SK-N-SH (cell line): Measurements from ENCODE around the gene COBL. TPM values are rescaled to one million over a fixed set of nuclear protein-coding genes. Genes with fewer than 3 reads are reported as not detected.

ENCODE experiments used
- CTCF ChIA-PET: fragments of 300-600, 350-600 bp; formaldehyde crosslinking; extraction: SDS; loops from one replicate; lab custom pipeline; 2021; lab: Yijun Ruan, JAX
- POLR2A ChIA-PET: fragments of 350-600 bp; sonication (Branson Sonifier 250); formaldehyde crosslinking; extraction: SDS; loops from one replicate; lab custom pipeline; 2020; ENCODE audit warnings: antibody characterized with exemption, inconsistent platforms; lab: Yijun Ruan, JAX
- DNase-seq: peaks from one replicate; pipeline ENCODE4 v3.0.0; 2012
- H2AFZ ChIP-seq: fragments of 200-600 bp; sonication (generic); 2 replicates; pipeline ENCODE4 v1.8.1; 2016; ENCODE audit warnings: antibody characterized with exemption, mild to moderate bottlenecking, low read depth
- H3F3A ChIP-seq: fragments of 200-600 bp; sonication (generic); replicated peaks from 2 replicates; pipeline ENCODE3; 2016; ENCODE audit warnings: antibody characterized with exemption, mild to moderate bottlenecking; ENCODE audit not compliant: insufficient read depth
- H3K27ac ChIP-seq, 2 experiments: fragments of 200-500 bp in 1 of 2; fragments of 200-600 bp in 1 of 2; sonication (Bioruptor generic) in 1 of 2; sonication (generic), shearing (Covaris generic) in 1 of 2; 2 replicates each; pipeline versions ENCODE4 v1.5.1 to v1.6.1; 2014 to 2016; ENCODE audit warnings: low read depth in 2 of 2, inconsistent platforms in 1 of 2, low read length in 1 of 2, mild to moderate bottlenecking in 1 of 2, mixed read lengths in 1 of 2
- H3K27me3 ChIP-seq: fragments of 200-600 bp; sonication (generic), shearing (Covaris generic); 2 replicates; pipeline ENCODE4 v1.6.1; 2016; ENCODE audit warnings: mixed run types; ENCODE audit not compliant: insufficient read depth
- H3K36me3 ChIP-seq, 2 experiments: fragments of 200-500 bp in 1 of 2; fragments of 200-600 bp in 1 of 2; sonication (Bioruptor generic) in 1 of 2; sonication (generic) in 1 of 2; replicated peaks in 1 of 2; 2 replicates each; pipeline versions ENCODE3 to v1.5.1; 2014 to 2016; ENCODE audit warnings: low read length in 1 of 2, mild to moderate bottlenecking in 1 of 2; ENCODE audit not compliant: insufficient read depth in 2 of 2, control insufficient read depth in 1 of 2
- H3K4me1 ChIP-seq, 2 experiments: fragments of 200-500 bp in 1 of 2; fragments of 200-600 bp in 1 of 2; sonication (Bioruptor generic) in 1 of 2; sonication (generic), shearing (Covaris generic) in 1 of 2; 2 replicates each; pipeline versions ENCODE4 v1.5.1 to v1.6.1; 2014 to 2016; ENCODE audit warnings: low read depth in 1 of 2, low read length in 1 of 2, mixed run types in 1 of 2; ENCODE audit not compliant: insufficient read depth in 2 of 2, control insufficient read depth in 1 of 2
- H3K4me2 ChIP-seq: fragments of 200-600 bp; sonication (generic), shearing (Covaris generic); 2 replicates; pipeline ENCODE4 v1.6.1; 2017; ENCODE audit warnings: mixed run types
- H3K4me3 ChIP-seq, 2 experiments: fragments of 200-500 bp in 1 of 2; fragments of 200-600 bp in 1 of 2; sonication (Bioruptor generic) in 1 of 2; sonication (generic), shearing (Covaris generic) in 1 of 2; 2 replicates each; pipeline versions ENCODE4 v1.5.1 to v1.8.1; 2014 to 2016; ENCODE audit warnings: low read depth in 2 of 2, inconsistent platforms in 1 of 2, low read length in 1 of 2, mild to moderate bottlenecking in 1 of 2, mixed read lengths in 1 of 2, moderate library complexity in 1 of 2
- H3K79me2 ChIP-seq: fragments of 200-600 bp; sonication (generic); 2 replicates; pipeline ENCODE4 v1.8.1; 2017; ENCODE audit warnings: mild to moderate bottlenecking; ENCODE audit not compliant: insufficient read depth
- H3K9ac ChIP-seq: fragments of 200-600 bp; sonication (generic); 2 replicates; pipeline ENCODE4 v1.6.1; 2017; ENCODE audit warnings: mixed run types
- H3K9me2 ChIP-seq: fragments of 200-600 bp; sonication (generic); 2 replicates; pipeline ENCODE4 v1.6.1; 2017; ENCODE audit warnings: mixed run types
- H3K9me3 ChIP-seq: fragments of 200-600 bp; sonication (generic); 2 replicates; pipeline ENCODE4 v1.6.1; 2017; ENCODE audit warnings: mixed run types, mild to moderate bottlenecking, moderate library complexity
- H4K20me1 ChIP-seq: fragments of 200-600 bp; sonication (generic); 2 replicates; pipeline ENCODE4 v1.6.1; 2017; ENCODE audit warnings: mild to moderate bottlenecking, mixed run types; ENCODE audit not compliant: insufficient read depth
- EZH2phosphoT487 ChIP-seq: fragments of 200-600 bp; sonication (generic); IDR thresholded peaks from 2 replicates; pipeline ENCODE4 v1.6.1; 2017; ENCODE audit warnings: low read depth, mixed run types, mild to moderate bottlenecking, antibody characterized with exemption, moderate library complexity, borderline replicate concordance
- FOXJ3 ChIP-seq: sonication (generic); formaldehyde crosslinking; IDR thresholded peaks from 2 replicates; pipeline ENCODE4 v1.5.1; 2020; ENCODE audit warnings: mild to moderate bottlenecking, missing genetic modification reagents
- FOXM1 ChIP-seq: IDR thresholded peaks from 2 replicates; pipeline ENCODE4 v1.4.0; 2012; ENCODE audit warnings: low read depth, mild to moderate bottlenecking
- GABPA ChIP-seq: IDR thresholded peaks from 2 replicates; pipeline ENCODE4 v1.4.0; 2012; ENCODE audit warnings: low read depth, mild to moderate bottlenecking
- IRF3 ChIP-seq: fragments of 150-350 bp; IDR thresholded peaks from 2 replicates; pipeline ENCODE4 v1.6.1; 2016; ENCODE audit warnings: mild to moderate bottlenecking, low read depth, low read length
- NFIC ChIP-seq: IDR thresholded peaks from 2 replicates; pipeline ENCODE4 v1.4.0; 2012; ENCODE audit warnings: borderline replicate concordance
- NRF1 ChIP-seq: IDR thresholded peaks from 2 replicates; pipeline ENCODE4 v1.6.1; 2012; ENCODE audit warnings: low read depth, mild to moderate bottlenecking, low read length
- POLR2AphosphoS5 ChIP-seq: IDR thresholded peaks from 2 replicates; pipeline ENCODE4 v1.6.1; 2012; ENCODE audit warnings: low read depth, low read length
- RAD21 ChIP-seq: IDR thresholded peaks from 2 replicates; pipeline ENCODE4 v1.6.1; 2012; ENCODE audit warnings: mild to moderate bottlenecking, low read length
- RCOR1 ChIP-seq: fragments of 150-350 bp; IDR thresholded peaks from 2 replicates; pipeline ENCODE4 v1.6.1; 2017; ENCODE audit warnings: antibody characterized with exemption, low read length
- REST ChIP-seq: IDR thresholded peaks from 2 replicates; pipeline ENCODE4 v1.6.1; 2012; ENCODE audit warnings: mild to moderate bottlenecking, low read depth, low read length, moderate library complexity
- RFX5 ChIP-seq: IDR thresholded peaks from 2 replicates; pipeline ENCODE4 v1.6.1; 2012; ENCODE audit warnings: mild to moderate bottlenecking, improper control_type of control experiment, low read length
- RXRA ChIP-seq: IDR thresholded peaks from 2 replicates; pipeline ENCODE4 v1.4.0; 2012; ENCODE audit warnings: low read depth, mild to moderate bottlenecking, borderline replicate concordance
- SIN3A ChIP-seq: IDR thresholded peaks from 2 replicates; pipeline ENCODE4 v1.6.1; 2012; ENCODE audit warnings: low read depth, mild to moderate bottlenecking, low read length, moderate library complexity, borderline replicate concordance
- SMC3 ChIP-seq: IDR thresholded peaks from 2 replicates; pipeline ENCODE4 v1.6.1; 2012; ENCODE audit warnings: low read depth, low read length, improper control_type of control experiment
- TAF1 ChIP-seq: IDR thresholded peaks from 2 replicates; pipeline ENCODE4 v1.6.1; 2012; ENCODE audit warnings: low read depth, mild to moderate bottlenecking, low read length, moderate library complexity, borderline replicate concordance
- TCF12 ChIP-seq: IDR thresholded peaks from 2 replicates; pipeline ENCODE4 v1.4.0; 2012
- USF2 ChIP-seq: fragments of 150-350 bp; IDR thresholded peaks from 2 replicates; pipeline ENCODE4 v1.6.1; 2017; ENCODE audit warnings: antibody characterized with exemption, low read length, low read depth, borderline replicate concordance
- YY1 ChIP-seq: IDR thresholded peaks from 2 replicates; pipeline ENCODE4 v1.4.0; 2012; ENCODE audit warnings: low read depth, mild to moderate bottlenecking
- ZBTB33 ChIP-seq: IDR thresholded peaks from 2 replicates; pipeline ENCODE4 v1.4.0; 2012; ENCODE audit warnings: low read depth, borderline replicate concordance
- WGBS: methylation state at CpG from one replicate; pipeline ENCODE4 v1.1.6; 2017; ENCODE audit warnings: low lambda C conversion rate; 5-methylcytosine and 5-hydroxymethylcytosine counted together
- polyA plus RNA-seq, 3 experiments: library from polyadenylated mRNA; depleted of rRNA; stranded (reverse); fragments of >200 nt; gene quantifications; 2 replicates each; pipeline ENCODE4 v1.2.3, GENCODE V29; 2012

The COBL gene
- polyA plus RNA-seq, 1 of the 3 experiments (the other 2 are of a cell fraction): under 0.01 TPM

GRCh38 chr7:51265066-51265907 is 51.3 kb downstream of the COBL start (continued):
- TF ChIP-seq REST (no peak), NRF1 (no peak), IRF3 (no peak), RFX5 (no peak), TCF12 (no peak), RXRA (no peak), GABPA (no peak), RAD21 (no peak)
- TF ChIP-seq, all 33 proteins: peak for 0

DNA sequence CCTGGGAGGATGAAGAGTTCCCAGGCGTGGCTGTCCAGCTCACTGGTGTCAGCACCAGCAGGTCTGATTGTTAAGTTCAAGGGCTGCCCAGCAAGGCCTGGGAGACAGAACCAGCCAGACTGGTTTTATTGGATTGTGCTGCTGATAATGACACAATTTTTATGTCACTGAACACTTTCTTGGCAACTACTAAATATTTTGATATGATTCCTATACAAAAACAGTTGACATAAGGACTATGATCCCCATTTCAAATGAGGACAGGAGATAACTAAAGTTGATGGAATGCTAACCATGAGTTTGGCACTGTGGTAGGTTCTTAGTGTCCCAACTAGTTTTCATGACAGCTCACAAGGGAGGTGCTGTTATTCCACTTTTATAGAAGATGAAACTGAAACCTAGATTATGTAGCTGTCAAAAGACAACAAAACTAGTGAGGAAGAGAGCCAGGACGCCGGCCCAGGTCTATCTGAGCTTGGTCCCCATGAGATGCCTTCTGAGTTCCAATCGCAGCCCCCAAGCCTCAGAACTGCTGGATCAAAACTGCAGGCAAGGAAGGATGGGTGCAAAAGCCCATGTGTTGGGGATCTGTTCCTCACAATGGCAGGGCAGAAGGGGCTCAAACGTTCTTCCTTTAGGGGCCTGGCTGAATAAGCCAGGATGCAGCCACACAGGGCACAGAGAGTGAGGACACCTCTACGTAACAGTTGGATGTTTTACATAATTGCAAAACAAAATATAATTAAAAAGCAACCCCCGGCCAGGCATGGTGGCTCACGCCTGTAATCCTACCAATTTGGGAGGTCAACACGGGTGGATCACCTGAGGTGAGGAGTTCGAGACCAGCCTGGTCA is 52.8 kb downstream of the COBL start:
- H3K9me3 ChIP-seq: no peaks in the 10 kb centered on the region
- no peaks in the 10 kb centered on the region for H3K9me2 ChIP-seq
- H3K9ac ChIP-seq: no peak overlapping the region
- H3K4me3 ChIP-seq: no peak overlapping the region
- H3K27me3 ChIP-seq: no peaks in the 10 kb centered on the region
- TF ChIP-seq FOXM1 (no peak), YY1 (no peak), IRF3 (no peak), SMC3 (no peak), SIN3A (no peak), RCOR1 (no peak), FOXJ3 (CRISPR knock-in tag) (no peak), NFIC (no peak), ZBTB33 (no peak), TAF1 (no peak), POLR2AphosphoS5 (no peak), EZH2phosphoT487 (no peak), USF2 (no peak)
- H3K79me2 ChIP-seq: no peaks in the 10 kb centered on the region
- H3K4me2 ChIP-seq: no peak overlapping the region
- H3K27ac ChIP-seq: no peak overlapping the region
- 34% methylated on average over 10 of the region's 10 CpGs for WGBS
- no peaks in the 10 kb centered on the region for H3K36me3 ChIP-seq
- POLR2A ChIA-PET: no interaction called here
- no peak for DNase-seq
- no peak overlapping the region for H2AFZ ChIP-seq
- no peaks in the 10 kb centered on the region for H3F3A ChIP-seq
- CTCF ChIA-PET: no interaction called here
- H3K4me1 ChIP-seq: no peaks in the 10 kb centered on the region
- no peaks in the 10 kb centered on the region for H4K20me1 ChIP-seq
